HEK293 (cell line): ENCODE results near the gene EIPR1.

ENCODE experiments used
- CTCF ChIA-PET: fragments of 350-600 bp; formaldehyde crosslinking; extraction: SDS; loops from one replicate; lab custom pipeline; 2021; ENCODE audit warnings: antibody characterized with exemption; lab: Yijun Ruan, JAX
- POLR2A ChIA-PET: fragments of 300-600 bp; formaldehyde crosslinking; extraction: SDS; loops from one replicate; lab custom pipeline; 2020; ENCODE audit warnings: antibody characterized with exemption, inconsistent platforms; lab: Yijun Ruan, JAX
- H3K27ac ChIP-seq: fragments of 200-500 bp; sonication (Bioruptor generic); 2 replicates; pipeline ENCODE4 v1.5.1; 2014; ENCODE audit warnings: low read depth, low read length, control low read depth, inconsistent platforms; ENCODE audit errors: extremely low read depth
- H3K36me3 ChIP-seq, 2 experiments: fragments of 200-500 bp in 1 of 2; sonication (Bioruptor generic) in 1 of 2; 1 replicate in 1 of 2; 2 replicates in 1 of 2; pipeline ENCODE4 v1.5.1; 2014 to 2017; ENCODE audit warnings: inconsistent platforms in 2 of 2, low read length in 2 of 2; ENCODE audit not compliant: control insufficient read depth in 2 of 2, insufficient read depth in 1 of 2
- H3K4me1 ChIP-seq: fragments of 200-500 bp; sonication (Bioruptor generic); 2 replicates; pipeline ENCODE4 v1.5.1; 2014; ENCODE audit warnings: mild to moderate bottlenecking, low read length, inconsistent platforms; ENCODE audit not compliant: control insufficient read depth, insufficient read depth
- H3K4me3 ChIP-seq: 2 replicates; pipeline ENCODE4 v1.5.1; 2011; ENCODE audit warnings: low read depth, mild to moderate bottlenecking, control low read depth, low read length, moderate library complexity
- H3K9me3 ChIP-seq: fragments of 200-500 bp; sonication (Bioruptor generic); 2 replicates; pipeline ENCODE4 v1.5.1; 2014; ENCODE audit warnings: low read depth, low read length, inconsistent platforms; ENCODE audit not compliant: control insufficient read depth, insufficient read depth
- ATF2 ChIP-seq: fragments of 450-650 bp; formaldehyde crosslinking; IDR thresholded peaks from 2 replicates; pipeline ENCODE4 v1.5.1; 2016; ENCODE audit warnings: missing biosample characterization, missing genetic modification characterization, low read depth
- BCL11B ChIP-seq: fragments of 450-650 bp; formaldehyde crosslinking; IDR thresholded peaks from 2 replicates; pipeline ENCODE4 v1.5.1; 2016; ENCODE audit warnings: low read depth, missing biosample characterization, missing genetic modification characterization
- KLF1 ChIP-seq: fragments of 450-650 bp; formaldehyde crosslinking; IDR thresholded peaks from 2 replicates; pipeline ENCODE4 v1.5.1; 2016; ENCODE audit warnings: missing biosample characterization, missing genetic modification characterization
- MZF1 ChIP-seq: fragments of 450-650 bp; formaldehyde crosslinking; IDR thresholded peaks from 2 replicates; pipeline ENCODE4 v1.5.1; 2017; ENCODE audit warnings: missing biosample characterization, missing genetic modification characterization, borderline replicate concordance
- PBX3 ChIP-seq: sonication (generic); formaldehyde crosslinking; IDR thresholded peaks from 2 replicates; pipeline ENCODE4 v1.8.1; 2022; ENCODE audit warnings: mild to moderate bottlenecking, moderate library complexity, missing genetic modification reagents
- REST ChIP-seq: fragments of 450-650 bp; formaldehyde crosslinking; IDR thresholded peaks from 2 replicates; pipeline ENCODE4 v1.5.1; 2016; ENCODE audit warnings: missing biosample characterization, missing genetic modification characterization
- YY1 ChIP-seq: fragments of 450-650 bp; formaldehyde crosslinking; IDR thresholded peaks from 2 replicates; pipeline ENCODE4 v1.5.1; 2018; ENCODE audit warnings: missing biosample characterization, missing genetic modification characterization
- ZBTB1 ChIP-seq: fragments of 450-650 bp; formaldehyde crosslinking; IDR thresholded peaks from 2 replicates; pipeline ENCODE4 v1.5.1; 2016; ENCODE audit warnings: missing biosample characterization, missing genetic modification characterization
- ZBTB26 ChIP-seq: fragments of 450-650 bp; formaldehyde crosslinking; optimal IDR thresholded peaks from 2 replicates; pipeline ENCODE3; 2016; ENCODE audit warnings: missing biosample characterization, mild to moderate bottlenecking, missing genetic modification characterization
- ZBTB6 ChIP-seq: fragments of 450-650 bp; formaldehyde crosslinking; IDR thresholded peaks from 2 replicates; pipeline ENCODE4 v1.5.1; 2017; ENCODE audit warnings: missing biosample characterization, missing genetic modification characterization
- ZIC2 ChIP-seq: fragments of 450-650 bp; formaldehyde crosslinking; IDR thresholded peaks from 2 replicates; pipeline ENCODE4 v1.5.1; 2016; ENCODE audit warnings: missing biosample characterization, missing genetic modification characterization
- ZNF10 ChIP-seq: fragments of 450-650 bp; formaldehyde crosslinking; IDR thresholded peaks from 2 replicates; pipeline ENCODE4 v1.5.1; 2017; ENCODE audit warnings: missing biosample characterization, missing genetic modification characterization
- ZNF138 ChIP-seq: fragments of 450-650 bp; formaldehyde crosslinking; IDR thresholded peaks from 2 replicates; pipeline ENCODE4 v1.5.1; 2016; ENCODE audit warnings: missing biosample characterization, missing genetic modification characterization, borderline replicate concordance
- ZNF174 ChIP-seq: fragments of 450-650 bp; formaldehyde crosslinking; IDR thresholded peaks from 2 replicates; pipeline ENCODE4 v1.5.0; 2017; ENCODE audit warnings: missing biosample characterization, mild to moderate bottlenecking, missing genetic modification characterization
- ZNF266 ChIP-seq: fragments of 450-650 bp; formaldehyde crosslinking; IDR thresholded peaks from 2 replicates; pipeline ENCODE4 v1.5.1; 2016; ENCODE audit warnings: missing biosample characterization, missing genetic modification characterization, low read depth
- ZNF274 ChIP-seq, 2 experiments: fragments of 200-500 bp in 1 of 2; fragments of 450-650 bp in 1 of 2; sonication (Bioruptor generic) in 1 of 2; formaldehyde crosslinking in 1 of 2; IDR thresholded peaks; 2 replicates each; pipeline versions ENCODE4 v1.5.1 to v1.6.1; 2014 to 2016; ENCODE audit warnings: borderline replicate concordance in 1 of 2, inconsistent platforms in 1 of 2, low read length in 1 of 2, missing biosample characterization in 1 of 2, missing genetic modification characterization in 1 of 2
- ZNF311 ChIP-seq: fragments of 450-650 bp; formaldehyde crosslinking; IDR thresholded peaks from 2 replicates; pipeline ENCODE4 v1.5.1; 2017; ENCODE audit warnings: missing biosample characterization, missing genetic modification characterization, borderline replicate concordance
- ZNF341 ChIP-seq: fragments of 450-650 bp; formaldehyde crosslinking; IDR thresholded peaks from 2 replicates; pipeline ENCODE4; 2016; ENCODE audit warnings: low read depth, missing biosample characterization, missing genetic modification characterization
- ZNF366 ChIP-seq: fragments of 450-650 bp; formaldehyde crosslinking; conservative IDR thresholded peaks from 2 replicates; pipeline ENCODE4 v1.5.1; 2016; ENCODE audit warnings: missing biosample characterization, missing genetic modification characterization
- ZNF555 ChIP-seq: fragments of 450-650 bp; formaldehyde crosslinking; conservative IDR thresholded peaks from 2 replicates; pipeline ENCODE4 v1.5.1; 2017; ENCODE audit warnings: missing biosample characterization, mild to moderate bottlenecking, missing genetic modification characterization, inconsistent platforms
- ZNF560 ChIP-seq: fragments of 450-650 bp; formaldehyde crosslinking; IDR thresholded peaks from 2 replicates; pipeline ENCODE4 v1.5.1; 2017; ENCODE audit warnings: missing biosample characterization, missing genetic modification characterization, borderline replicate concordance
- ZNF571 ChIP-seq: fragments of 450-650 bp; formaldehyde crosslinking; IDR thresholded peaks from 2 replicates; pipeline ENCODE4 v1.5.0; 2017; ENCODE audit warnings: missing biosample characterization, missing genetic modification characterization
- ZNF585B ChIP-seq: fragments of 450-650 bp; formaldehyde crosslinking; IDR thresholded peaks from 2 replicates; pipeline ENCODE4 v1.5.1; 2016; ENCODE audit warnings: missing biosample characterization, missing genetic modification characterization
- ZNF639 ChIP-seq: fragments of 450-650 bp; formaldehyde crosslinking; IDR thresholded peaks from 2 replicates; pipeline ENCODE4 v1.5.1; 2016; ENCODE audit warnings: missing biosample characterization, missing genetic modification characterization

The EIPR1 gene

GRCh38 chr2:3212061-3212362 is 165.6 kb downstream of the EIPR1 start:
- ChIA-PET POLR2A (no interaction called here), CTCF (no interaction called here)
- Histone ChIP-seq H3K27ac (no peak overlapping the region), H3K36me3 (no peaks in the 10 kb centered on the region), H3K4me3 (no peak overlapping the region), H3K9me3 (no peaks in the 10 kb centered on the region), H3K4me1 (no peaks in the 10 kb centered on the region)
- TF ChIP-seq ZNF10 (tag by site-specific recombination): no peak
- TF ChIP-seq ZNF266 (tag by site-specific recombination): no peak
- no peak for TF ChIP-seq ZNF274 (IDR thresholded peaks at IDR 0.05; ENCODE audit: low read length)
- no peak for TF ChIP-seq ZNF274 (tag by site-specific recombination; IDR thresholded peaks at IDR 0.05; ENCODE audit: borderline replicate concordance)
- TF ChIP-seq MZF1 (tag by site-specific recombination): no peak
- no peak for TF ChIP-seq ZNF341 (tag by site-specific recombination)

- no peak overlapping the region for H3K4me3 ChIP-seq
- ChIA-PET CTCF (no interaction called here), POLR2A (no interaction called here)
- H3K9me3 ChIP-seq: no peaks in the 10 kb centered on the region
- TF ChIP-seq ZNF639 (tag by site-specific recombination) (no peak), ZNF311 (tag by site-specific recombination) (no peak), ZBTB26 (tag by site-specific recombination) (no peak), ATF2 (tag by site-specific recombination) (no peak), ZNF560 (tag by site-specific recombination) (no peak), ZNF174 (tag by site-specific recombination) (no peak), ZNF366 (no peak), REST (no peak), ZNF138 (tag by site-specific recombination) (no peak), YY1 (tag by site-specific recombination) (no peak), ZBTB6 (no peak), ZBTB1 (tag by site-specific recombination) (no peak), BCL11B (tag by site-specific recombination) (no peak), ZIC2 (tag by site-specific recombination) (no peak), KLF1 (tag by site-specific recombination) (no peak), ZNF571 (no peak), ZNF555 (tag by site-specific recombination) (no peak), PBX3 (CRISPR knock-in tag) (no peak), ZNF585B (no peak)
- H3K4me1 ChIP-seq: no peaks in the 10 kb centered on the region
- H3K27ac ChIP-seq: no peak overlapping the region
- no peaks in the 10 kb centered on the region for H3K36me3 ChIP-seq
Measured at GRCh38 chr2:3211256-3212060, 166.2 kb downstream of the EIPR1 start.
